H9 (cell line): ENCODE results near the gene PLA2G1B. TPM values are rescaled to one million over a fixed set of nuclear protein-coding genes. Genes with fewer than 3 reads are reported as not detected.

Experiments
- DNase-seq: peaks from one replicate; pipeline ENCODE4 v3.0.0-alpha.2; 2017
- H2AFZ ChIP-seq: one replicate; pipeline ENCODE4 v1.6.1; 2013; ENCODE audit warnings: mild to moderate bottlenecking, low read length, control low read depth, moderate library complexity
- H2AK5ac ChIP-seq: 2 replicates; pipeline ENCODE4 v1.6.1; 2013; ENCODE audit warnings: low read length, control low read depth, mixed read lengths; ENCODE audit not compliant: insufficient read length
- H2BK120ac ChIP-seq: one replicate; pipeline ENCODE4 v1.6.1; 2013; ENCODE audit warnings: low read depth, mild to moderate bottlenecking, low read length, control low read depth, inconsistent platforms; ENCODE audit not compliant: poor library complexity, severe bottlenecking
- H2BK12ac ChIP-seq: 2 replicates; pipeline ENCODE4 v1.6.1; 2013; ENCODE audit warnings: low read length, control low read depth, mixed read lengths, low read depth; ENCODE audit not compliant: insufficient read length
- H2BK15ac ChIP-seq: 2 replicates; pipeline ENCODE4 v1.6.1; 2013; ENCODE audit warnings: low read depth, low read length, control low read depth
- H2BK20ac ChIP-seq: one replicate; pipeline ENCODE4 v1.6.1; 2013; ENCODE audit warnings: low read depth, mild to moderate bottlenecking, low read length, control low read depth, inconsistent platforms; ENCODE audit not compliant: poor library complexity, severe bottlenecking
- H2BK5ac ChIP-seq: 2 replicates; pipeline ENCODE4 v1.6.1; 2013; ENCODE audit warnings: low read length, control low read depth, mixed read lengths; ENCODE audit not compliant: insufficient read length
- H3K14ac ChIP-seq: 2 replicates; pipeline ENCODE4 v1.6.1; 2013; ENCODE audit warnings: low read length, control low read depth; ENCODE audit not compliant: insufficient read depth
- H3K18ac ChIP-seq: 2 replicates; pipeline ENCODE4 v1.6.1; 2013; ENCODE audit warnings: low read depth, mild to moderate bottlenecking, mixed read lengths, low read length, control low read depth; ENCODE audit not compliant: insufficient read length
- H3K23ac ChIP-seq: 2 replicates; pipeline ENCODE4 v1.6.1; 2013; ENCODE audit warnings: low read length, control low read depth, mixed read lengths, low read depth; ENCODE audit not compliant: insufficient read length
- H3K23me2 ChIP-seq: 2 replicates; pipeline ENCODE4 v1.6.1; 2013; ENCODE audit warnings: low read depth, mild to moderate bottlenecking, mixed read lengths, low read length, control low read depth; ENCODE audit not compliant: insufficient read length, poor library complexity, severe bottlenecking
- H3K27ac ChIP-seq: 2 replicates; pipeline ENCODE4 v1.5.1; 2013; ENCODE audit warnings: low read length, control low read depth, mixed read lengths, low read depth; ENCODE audit not compliant: insufficient read length
- H3K27me3 ChIP-seq: 2 replicates; pipeline ENCODE4 v1.6.1; 2013; ENCODE audit warnings: low read length, control low read depth, inconsistent platforms; ENCODE audit not compliant: insufficient read depth
- H3K4ac ChIP-seq: 2 replicates; pipeline ENCODE4 v1.6.1; 2013; ENCODE audit warnings: low read depth, mild to moderate bottlenecking, control low read depth, inconsistent platforms, low read length, moderate library complexity
- H3K4me1 ChIP-seq: 2 replicates; pipeline ENCODE4 v1.6.1; 2013; ENCODE audit warnings: low read length, control low read depth, inconsistent platforms; ENCODE audit not compliant: insufficient read depth
- H3K4me2 ChIP-seq: 2 replicates; pipeline ENCODE4 v1.6.1; 2013; ENCODE audit warnings: low read length, control low read depth, mixed read lengths; ENCODE audit not compliant: insufficient read length, insufficient read depth
- H3K56ac ChIP-seq: 2 replicates; pipeline ENCODE4 v1.6.1; 2013; ENCODE audit warnings: low read depth, mild to moderate bottlenecking, mixed read lengths, low read length, control low read depth; ENCODE audit not compliant: insufficient read length
- H3K79me1 ChIP-seq: 2 replicates; pipeline ENCODE4 v1.6.1; 2013; ENCODE audit warnings: low read depth, mild to moderate bottlenecking, moderate library complexity, low read length, control low read depth, inconsistent platforms; ENCODE audit not compliant: insufficient read depth, poor library complexity, severe bottlenecking
- H3K79me2 ChIP-seq: 2 replicates; pipeline ENCODE4 v1.6.1; 2013; ENCODE audit warnings: low read length, control low read depth, inconsistent platforms; ENCODE audit not compliant: insufficient read depth
- H3K9ac ChIP-seq: 2 replicates; pipeline ENCODE4 v1.6.1; 2013; ENCODE audit warnings: low read length, control low read depth, mixed read lengths; ENCODE audit not compliant: insufficient read length; ENCODE audit errors: extremely low read depth
- H3K9me3 ChIP-seq: one replicate; pipeline ENCODE4 v1.6.1; 2013; ENCODE audit warnings: low read depth, low read length, inconsistent platforms; ENCODE audit not compliant: control insufficient read depth
- H3T11ph ChIP-seq: one replicate; pipeline ENCODE4 v1.6.1; 2013; ENCODE audit warnings: mild to moderate bottlenecking, low read length, control low read depth, inconsistent platforms
- H4K20me1 ChIP-seq: one replicate; pipeline ENCODE4 v1.6.1; 2013; ENCODE audit not compliant: control insufficient read depth, insufficient read length, insufficient read depth
- H4K5ac ChIP-seq: 2 replicates; pipeline ENCODE4 v1.6.1; 2013; ENCODE audit warnings: low read depth, mild to moderate bottlenecking, mixed read lengths, low read length, control low read depth; ENCODE audit not compliant: insufficient read length
- H4K8ac ChIP-seq: replicated peaks from 2 replicates; pipeline ENCODE4 v1.6.1; 2013; ENCODE audit warnings: low read length, control low read depth, mixed read lengths, low read depth; ENCODE audit not compliant: insufficient read length
- H4K91ac ChIP-seq: 2 replicates; pipeline ENCODE4 v1.6.1; 2013; ENCODE audit warnings: low read depth, mild to moderate bottlenecking, moderate library complexity, mixed read lengths, low read length, control low read depth; ENCODE audit not compliant: insufficient read length
- H3K27ac Mint-ChIP-seq, 3 experiments: 2 replicates in 2 of 3; 3 replicates in 1 of 3; pipeline ENCODE4 v1.8.0; 2020 to 2021; ENCODE audit warnings: mixed read lengths in 3 of 3, mild to moderate bottlenecking in 1 of 3, moderate library complexity in 1 of 3
- H3K27me3 Mint-ChIP-seq: 2 replicates; pipeline ENCODE4 v1.8.0; 2021; ENCODE audit warnings: low read depth, mild to moderate bottlenecking, moderate library complexity, mixed read lengths
- H3K36me3 Mint-ChIP-seq, 3 experiments: 2 replicates in 2 of 3; 3 replicates in 1 of 3; pipeline ENCODE4 v1.8.0; 2020 to 2021; ENCODE audit warnings: low read depth in 3 of 3, mixed read lengths in 3 of 3; ENCODE audit not compliant: insufficient read depth in 1 of 3
- H3K4me1 Mint-ChIP-seq, 2 experiments: 2 replicates each; pipeline ENCODE4 v1.8.0; 2020; ENCODE audit warnings: mixed read lengths in 2 of 2
- H3K4me3 Mint-ChIP-seq, 2 experiments: 2 replicates in 1 of 2; 3 replicates in 1 of 2; pipeline ENCODE4 v1.8.0; 2020 to 2021; ENCODE audit warnings: mild to moderate bottlenecking in 2 of 2, mixed read lengths in 2 of 2, moderate library complexity in 1 of 2
- H3K9me3 Mint-ChIP-seq, 2 experiments: 2 replicates in 1 of 2; 3 replicates in 1 of 2; pipeline ENCODE4 v1.8.0; 2020; ENCODE audit warnings: mild to moderate bottlenecking in 2 of 2, mixed read lengths in 2 of 2, moderate library complexity in 1 of 2
- CTCF ChIP-seq: fragments of 200-600 bp; sonication (generic); conservative IDR thresholded peaks from 3 replicates; pipeline ENCODE4 v1.8.0; 2021; ENCODE audit warnings: antibody characterized with exemption, mild to moderate bottlenecking
- WGBS: extraction: QIAGEN DNeasy Blood & Tissue Kit; methylation state at CpG from one replicate; pipeline ENCODE4 v1.1.7; 2013; ENCODE audit warnings: missing lambda C conversion rate, low lambda C conversion rate, mixed read lengths; ENCODE audit not compliant: insufficient read length; ENCODE audit errors: extremely low coverage; 5-methylcytosine and 5-hydroxymethylcytosine counted together
- total RNA-seq: library from RNA; stranded (reverse); gene quantifications from 2 replicates; pipeline ENCODE4 v1.2.1, GENCODE V29; 2021

The PLA2G1B gene
- total RNA-seq, 1 experiment from 2014 or later = not detected

GRCh38 chr12:120324841-120325417 is 2.6 kb downstream of the PLA2G1B start:
- Histone ChIP-seq H4K5ac (no peak overlapping the region), H3K4ac (no peak overlapping the region), H4K91ac (no peak overlapping the region), H2BK12ac (no peak overlapping the region), H3K9ac (no peak overlapping the region), H3K27ac (no peak overlapping the region), H3K18ac (no peak overlapping the region), H3K23ac (no peak overlapping the region), H4K8ac (no peak overlapping the region), H2BK5ac (no peak overlapping the region), H3K27me3 (no peaks in the 10 kb centered on the region), H2BK20ac (no peak overlapping the region), H3K79me2 (no peaks in the 10 kb centered on the region), H3K56ac (no peak overlapping the region), H3K14ac (no peak overlapping the region), H2BK120ac (no peak overlapping the region), H2AK5ac (no peak overlapping the region), H2AFZ (no peak overlapping the region), H3K4me1 (no peaks in the 10 kb centered on the region), H2BK15ac (0 out of 2 replicates have a peak overlapping the region, but pooled peaks have one; percentile 68), H3K79me1 (no peaks in the 10 kb centered on the region), H3K4me2 (peak overlapping the region; percentile 48), H3K23me2 (no peaks in the 10 kb centered on the region), H3T11ph (no peak overlapping the region), H3K9me3 (no peaks in the 10 kb centered on the region), H4K20me1 (no peaks in the 10 kb centered on the region)
- TF ChIP-seq CTCF = no peak
- H3K4me3 Mint-ChIP-seq = no peak overlapping the region
- no peak for DNase-seq
- no CpG with 5 or more reads among the region's 9 CpGs for WGBS
- H3K4me1 Mint-ChIP-seq = peaks cover 5 to 7% of the 10 kb centered on the region in 2 experiments; a peak in 3 of 4 replicates
- no peaks in the 10 kb centered on the region for H3K36me3 Mint-ChIP-seq
- H3K9me3 Mint-ChIP-seq = no peaks in the 10 kb centered on the region
- H3K27ac Mint-ChIP-seq = peak overlapping the region in 1 of 3 experiments; percentile 22; a peak in 1 of 7 replicates
- peaks cover 19% of the 10 kb centered on the region for H3K27me3 Mint-ChIP-seq
